H9 (cell line): ENCODE results near the gene RPL38. TPM values are rescaled to one million over a fixed set of nuclear protein-coding genes. Genes with fewer than 3 reads are reported as not detected.

ENCODE experiments used
- DNase-seq: peaks from one replicate; pipeline ENCODE4 v3.0.0-alpha.2; 2017
- H2AFZ ChIP-seq: one replicate; pipeline ENCODE4 v1.6.1; 2013; ENCODE audit warnings: mild to moderate bottlenecking, low read length, control low read depth, moderate library complexity
- H2AK5ac ChIP-seq: 2 replicates; pipeline ENCODE4 v1.6.1; 2013; ENCODE audit warnings: low read length, control low read depth, mixed read lengths; ENCODE audit not compliant: insufficient read length
- H2BK120ac ChIP-seq: one replicate; pipeline ENCODE4 v1.6.1; 2013; ENCODE audit warnings: low read depth, mild to moderate bottlenecking, low read length, control low read depth, inconsistent platforms; ENCODE audit not compliant: poor library complexity, severe bottlenecking
- H2BK12ac ChIP-seq: 2 replicates; pipeline ENCODE4 v1.6.1; 2013; ENCODE audit warnings: low read length, control low read depth, mixed read lengths, low read depth; ENCODE audit not compliant: insufficient read length
- H2BK15ac ChIP-seq: 2 replicates; pipeline ENCODE4 v1.6.1; 2013; ENCODE audit warnings: low read depth, low read length, control low read depth
- H2BK20ac ChIP-seq: one replicate; pipeline ENCODE4 v1.6.1; 2013; ENCODE audit warnings: low read depth, mild to moderate bottlenecking, low read length, control low read depth, inconsistent platforms; ENCODE audit not compliant: poor library complexity, severe bottlenecking
- H2BK5ac ChIP-seq: 2 replicates; pipeline ENCODE4 v1.6.1; 2013; ENCODE audit warnings: low read length, control low read depth, mixed read lengths; ENCODE audit not compliant: insufficient read length
- H3K14ac ChIP-seq: 2 replicates; pipeline ENCODE4 v1.6.1; 2013; ENCODE audit warnings: low read length, control low read depth; ENCODE audit not compliant: insufficient read depth
- H3K18ac ChIP-seq: 2 replicates; pipeline ENCODE4 v1.6.1; 2013; ENCODE audit warnings: low read depth, mild to moderate bottlenecking, mixed read lengths, low read length, control low read depth; ENCODE audit not compliant: insufficient read length
- H3K23ac ChIP-seq: 2 replicates; pipeline ENCODE4 v1.6.1; 2013; ENCODE audit warnings: low read length, control low read depth, mixed read lengths, low read depth; ENCODE audit not compliant: insufficient read length
- H3K23me2 ChIP-seq: 2 replicates; pipeline ENCODE4 v1.6.1; 2013; ENCODE audit warnings: low read depth, mild to moderate bottlenecking, mixed read lengths, low read length, control low read depth; ENCODE audit not compliant: insufficient read length, poor library complexity, severe bottlenecking
- H3K27ac ChIP-seq: 2 replicates; pipeline ENCODE4 v1.5.1; 2013; ENCODE audit warnings: low read length, control low read depth, mixed read lengths, low read depth; ENCODE audit not compliant: insufficient read length
- H3K27me3 ChIP-seq: 2 replicates; pipeline ENCODE4 v1.6.1; 2013; ENCODE audit warnings: low read length, control low read depth, inconsistent platforms; ENCODE audit not compliant: insufficient read depth
- H3K4ac ChIP-seq: 2 replicates; pipeline ENCODE4 v1.6.1; 2013; ENCODE audit warnings: low read depth, mild to moderate bottlenecking, control low read depth, inconsistent platforms, low read length, moderate library complexity
- H3K4me1 ChIP-seq: 2 replicates; pipeline ENCODE4 v1.6.1; 2013; ENCODE audit warnings: low read length, control low read depth, inconsistent platforms; ENCODE audit not compliant: insufficient read depth
- H3K4me2 ChIP-seq: 2 replicates; pipeline ENCODE4 v1.6.1; 2013; ENCODE audit warnings: low read length, control low read depth, mixed read lengths; ENCODE audit not compliant: insufficient read length, insufficient read depth
- H3K56ac ChIP-seq: 2 replicates; pipeline ENCODE4 v1.6.1; 2013; ENCODE audit warnings: low read depth, mild to moderate bottlenecking, mixed read lengths, low read length, control low read depth; ENCODE audit not compliant: insufficient read length
- H3K79me1 ChIP-seq: 2 replicates; pipeline ENCODE4 v1.6.1; 2013; ENCODE audit warnings: low read depth, mild to moderate bottlenecking, moderate library complexity, low read length, control low read depth, inconsistent platforms; ENCODE audit not compliant: insufficient read depth, poor library complexity, severe bottlenecking
- H3K79me2 ChIP-seq: 2 replicates; pipeline ENCODE4 v1.6.1; 2013; ENCODE audit warnings: low read length, control low read depth, inconsistent platforms; ENCODE audit not compliant: insufficient read depth
- H3K9ac ChIP-seq: 2 replicates; pipeline ENCODE4 v1.6.1; 2013; ENCODE audit warnings: low read length, control low read depth, mixed read lengths; ENCODE audit not compliant: insufficient read length; ENCODE audit errors: extremely low read depth
- H3K9me3 ChIP-seq: one replicate; pipeline ENCODE4 v1.6.1; 2013; ENCODE audit warnings: low read depth, low read length, inconsistent platforms; ENCODE audit not compliant: control insufficient read depth
- H3T11ph ChIP-seq: one replicate; pipeline ENCODE4 v1.6.1; 2013; ENCODE audit warnings: mild to moderate bottlenecking, low read length, control low read depth, inconsistent platforms
- H4K20me1 ChIP-seq: one replicate; pipeline ENCODE4 v1.6.1; 2013; ENCODE audit not compliant: control insufficient read depth, insufficient read length, insufficient read depth
- H4K5ac ChIP-seq: 2 replicates; pipeline ENCODE4 v1.6.1; 2013; ENCODE audit warnings: low read depth, mild to moderate bottlenecking, mixed read lengths, low read length, control low read depth; ENCODE audit not compliant: insufficient read length
- H4K8ac ChIP-seq: replicated peaks from 2 replicates; pipeline ENCODE4 v1.6.1; 2013; ENCODE audit warnings: low read length, control low read depth, mixed read lengths, low read depth; ENCODE audit not compliant: insufficient read length
- H4K91ac ChIP-seq: 2 replicates; pipeline ENCODE4 v1.6.1; 2013; ENCODE audit warnings: low read depth, mild to moderate bottlenecking, moderate library complexity, mixed read lengths, low read length, control low read depth; ENCODE audit not compliant: insufficient read length
- H3K27ac Mint-ChIP-seq, 3 experiments: 2 replicates in 2 of 3; 3 replicates in 1 of 3; pipeline ENCODE4 v1.8.0; 2020 to 2021; ENCODE audit warnings: mixed read lengths in 3 of 3, mild to moderate bottlenecking in 1 of 3, moderate library complexity in 1 of 3
- H3K27me3 Mint-ChIP-seq: 2 replicates; pipeline ENCODE4 v1.8.0; 2021; ENCODE audit warnings: low read depth, mild to moderate bottlenecking, moderate library complexity, mixed read lengths
- H3K36me3 Mint-ChIP-seq, 3 experiments: 2 replicates in 2 of 3; 3 replicates in 1 of 3; pipeline ENCODE4 v1.8.0; 2020 to 2021; ENCODE audit warnings: low read depth in 3 of 3, mixed read lengths in 3 of 3; ENCODE audit not compliant: insufficient read depth in 1 of 3
- H3K4me1 Mint-ChIP-seq, 2 experiments: 2 replicates each; pipeline ENCODE4 v1.8.0; 2020; ENCODE audit warnings: mixed read lengths in 2 of 2
- H3K4me3 Mint-ChIP-seq, 2 experiments: 2 replicates in 1 of 2; 3 replicates in 1 of 2; pipeline ENCODE4 v1.8.0; 2020 to 2021; ENCODE audit warnings: mild to moderate bottlenecking in 2 of 2, mixed read lengths in 2 of 2, moderate library complexity in 1 of 2
- H3K9me3 Mint-ChIP-seq, 2 experiments: 2 replicates in 1 of 2; 3 replicates in 1 of 2; pipeline ENCODE4 v1.8.0; 2020; ENCODE audit warnings: mild to moderate bottlenecking in 2 of 2, mixed read lengths in 2 of 2, moderate library complexity in 1 of 2
- WGBS: extraction: QIAGEN DNeasy Blood & Tissue Kit; methylation state at CpG from one replicate; pipeline ENCODE4 v1.1.7; 2013; ENCODE audit warnings: missing lambda C conversion rate, low lambda C conversion rate, mixed read lengths; ENCODE audit not compliant: insufficient read length; ENCODE audit errors: extremely low coverage; 5-methylcytosine and 5-hydroxymethylcytosine counted together
- total RNA-seq: library from RNA; stranded (reverse); gene quantifications from 2 replicates; pipeline ENCODE4 v1.2.1, GENCODE V29; 2021
- TF ChIP-seq, protein P1 (sequence below): fragments of 200-600 bp; sonication (generic); conservative IDR thresholded peaks from 3 replicates; pipeline ENCODE4 v1.8.0; 2021; ENCODE audit warnings: antibody characterized with exemption, mild to moderate bottlenecking

The RPL38 gene
- total RNA-seq, 1 experiment from 2014 or later = 1,358 TPM

DNA sequence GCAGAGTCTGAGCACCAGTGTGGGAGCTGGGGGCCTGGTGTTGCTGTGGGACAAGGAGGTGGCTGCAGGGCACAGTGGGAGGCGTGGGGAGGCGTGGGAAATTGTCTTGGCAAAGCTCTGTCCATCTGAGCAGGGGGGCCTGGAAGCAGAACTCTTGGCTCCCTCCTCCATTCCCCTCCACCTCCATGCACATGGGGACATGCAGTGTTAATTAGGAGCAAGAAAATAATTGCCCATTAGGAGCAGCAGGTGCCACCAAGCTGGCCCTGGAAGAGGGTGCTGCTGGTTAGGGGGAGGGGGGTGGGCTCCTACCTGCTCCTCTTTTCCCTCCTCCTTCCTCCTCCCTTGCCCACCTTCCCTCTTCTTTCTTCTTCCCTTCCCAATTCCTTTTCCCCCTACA is 14.4 kb downstream of the RPL38 start:
- no peak overlapping the region for H2BK5ac ChIP-seq
- no peaks in the 10 kb centered on the region for H4K20me1 ChIP-seq
- DNase-seq = no peak
- no peaks in the 10 kb centered on the region for H3K9me3 ChIP-seq
- no peak overlapping the region for H4K8ac ChIP-seq
- no CpG with 5 or more reads among the region's 2 CpGs for WGBS
- no peak overlapping the region for H3K56ac ChIP-seq
- H3K18ac ChIP-seq = no peak overlapping the region
- H3K79me2 ChIP-seq = no peaks in the 10 kb centered on the region
- TF ChIP-seq, protein P1, sequence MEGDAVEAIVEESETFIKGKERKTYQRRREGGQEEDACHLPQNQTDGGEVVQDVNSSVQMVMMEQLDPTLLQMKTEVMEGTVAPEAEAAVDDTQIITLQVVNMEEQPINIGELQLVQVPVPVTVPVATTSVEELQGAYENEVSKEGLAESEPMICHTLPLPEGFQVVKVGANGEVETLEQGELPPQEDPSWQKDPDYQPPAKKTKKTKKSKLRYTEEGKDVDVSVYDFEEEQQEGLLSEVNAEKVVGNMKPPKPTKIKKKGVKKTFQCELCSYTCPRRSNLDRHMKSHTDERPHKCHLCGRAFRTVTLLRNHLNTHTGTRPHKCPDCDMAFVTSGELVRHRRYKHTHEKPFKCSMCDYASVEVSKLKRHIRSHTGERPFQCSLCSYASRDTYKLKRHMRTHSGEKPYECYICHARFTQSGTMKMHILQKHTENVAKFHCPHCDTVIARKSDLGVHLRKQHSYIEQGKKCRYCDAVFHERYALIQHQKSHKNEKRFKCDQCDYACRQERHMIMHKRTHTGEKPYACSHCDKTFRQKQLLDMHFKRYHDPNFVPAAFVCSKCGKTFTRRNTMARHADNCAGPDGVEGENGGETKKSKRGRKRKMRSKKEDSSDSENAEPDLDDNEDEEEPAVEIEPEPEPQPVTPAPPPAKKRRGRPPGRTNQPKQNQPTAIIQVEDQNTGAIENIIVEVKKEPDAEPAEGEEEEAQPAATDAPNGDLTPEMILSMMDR = no peak
- no peaks in the 10 kb centered on the region for H3K79me1 ChIP-seq
- peaks cover 3% of the 10 kb centered on the region; the same call in 1 of the 2 replicates for H3K27me3 ChIP-seq
- H3K14ac ChIP-seq = no peak overlapping the region
- Mint-ChIP-seq H3K9me3 (no peaks in the 10 kb centered on the region), H3K27ac (no peak overlapping the region), H3K4me3 (no peak overlapping the region), H3K4me1 (peaks cover 10 to 17% of the 10 kb centered on the region in 2 experiments), H3K27me3 (peaks cover 40% of the 10 kb centered on the region), H3K36me3 (no peaks in the 10 kb centered on the region)
- no peak overlapping the region for H2AFZ ChIP-seq
- no peak overlapping the region for H2BK12ac ChIP-seq
- no peak overlapping the region for H3T11ph ChIP-seq
- H4K5ac ChIP-seq = no peak overlapping the region
- no peak overlapping the region for H3K23ac ChIP-seq
- no peak overlapping the region for H2AK5ac ChIP-seq
- H3K4ac ChIP-seq = no peak overlapping the region
- H2BK20ac ChIP-seq = no peak overlapping the region
- H3K4me1 ChIP-seq = no peaks in the 10 kb centered on the region
- H3K4me2 ChIP-seq = no peak overlapping the region
- H3K27ac ChIP-seq = no peak overlapping the region
- peaks cover 8% of the 10 kb centered on the region for H3K23me2 ChIP-seq
- H3K9ac ChIP-seq = no peak overlapping the region
- no peak overlapping the region for H4K91ac ChIP-seq
- H2BK15ac ChIP-seq = no peak overlapping the region
- H2BK120ac ChIP-seq = no peak overlapping the region
